HepG2 (cell line): ENCODE measurements around the gene HSD11B1. TPM values are rescaled to one million over a fixed set of nuclear protein-coding genes. Genes with fewer than 3 reads are reported as not detected.

ENCODE experiments used
- ATAC-seq: fragments of 200-7000 bp; cut with Tn5 transposase; 3 replicates; pipeline ENCODE4 v1.9.1; 2020; ENCODE audit warnings: mild to moderate bottlenecking, moderate library complexity
- BruUV-seq: library from RNA; stranded (reverse); fragments of 400-500 nt; replicated peaks from 2 replicates; lab custom pipeline; 2021; lab: Mats Ljungman, UMichigan
- CTCF ChIA-PET: fragments of 300-600 bp; formaldehyde crosslinking; extraction: SDS; loops from one replicate; lab custom pipeline; 2021; ENCODE audit warnings: low total read pairs, inconsistent platforms, low intra/inter-chr PET ratio; lab: Yijun Ruan, JAX
- POLR2A ChIA-PET: fragments of 350-600 bp; sonication (Branson Sonifier 250); formaldehyde crosslinking; loops from one replicate; lab custom pipeline; 2020; ENCODE audit warnings: antibody characterized with exemption, inconsistent platforms; lab: Yijun Ruan, JAX
- DNase-seq: peaks from one replicate; pipeline ENCODE4 v3.0.0-alpha.2; 2015; ENCODE audit warnings: low spot score
- FAIRE-seq: peaks from 3 replicates; lab custom pipeline; 2011; peaks lifted over from hg19 to GRCh38; lab: Jason Lieb, UNC
- H2AFZ ChIP-seq: one replicate; pipeline ENCODE4 v1.6.1; 2011; ENCODE audit warnings: low read length, inconsistent platforms
- H3K27ac ChIP-seq: fragments of 300-600 bp; 3 replicates; pipeline ENCODE4 v1.8.0; 2011; ENCODE audit warnings: mixed run types, mild to moderate bottlenecking, mixed read lengths, low read length, inconsistent platforms; ENCODE audit not compliant: insufficient read depth; ENCODE audit errors: extremely low read length
- H3K27me3 ChIP-seq, 2 experiments: fragments of 200-600 bp in 1 of 2; 2 replicates in 1 of 2; 3 replicates in 1 of 2; pipeline versions ENCODE4 v1.6.0 to v1.8.0; 2011; ENCODE audit warnings: low read length in 2 of 2, mild to moderate bottlenecking in 2 of 2, moderate library complexity in 2 of 2, inconsistent platforms in 1 of 2; ENCODE audit not compliant: insufficient read depth in 2 of 2, control insufficient read depth in 1 of 2
- H3K36me3 ChIP-seq, 2 experiments: fragments of 200-600 bp in 1 of 2; replicated peaks in 1 of 2; 2 replicates in 1 of 2; 3 replicates in 1 of 2; pipeline versions ENCODE4 v1.5.1 to v1.8.0; 2011; ENCODE audit warnings: low read length in 2 of 2, inconsistent platforms in 1 of 2; ENCODE audit not compliant: insufficient read depth in 2 of 2, control insufficient read depth in 1 of 2
- H3K4me1 ChIP-seq: 2 replicates; pipeline ENCODE4 v1.5.1; 2012; ENCODE audit warnings: low read length, inconsistent platforms; ENCODE audit not compliant: insufficient read depth
- H3K4me2 ChIP-seq: 2 replicates; pipeline ENCODE4 v1.6.0; 2011; ENCODE audit warnings: low read depth, low read length, inconsistent platforms
- H3K4me3 ChIP-seq, 3 experiments: fragments of 200-600 bp in 1 of 3; sonication (generic), shearing (Covaris generic) in 1 of 3; replicated peaks in 1 of 3; 2 replicates each; pipeline ENCODE4 v1.5.1; 2011 to 2016; ENCODE audit warnings: low read length in 3 of 3, inconsistent platforms in 2 of 3, low read depth in 2 of 3, mild to moderate bottlenecking in 2 of 3, control low read depth in 1 of 3, mixed read lengths in 1 of 3; ENCODE audit not compliant: insufficient read depth in 1 of 3
- H3K79me2 ChIP-seq: one replicate; pipeline ENCODE4 v1.6.1; 2011; ENCODE audit warnings: low read length, inconsistent platforms; ENCODE audit not compliant: insufficient read depth
- H3K9ac ChIP-seq: 2 replicates; pipeline ENCODE4 v1.6.0; 2011; ENCODE audit warnings: mild to moderate bottlenecking, low read depth, low read length, inconsistent platforms; ENCODE audit not compliant: insufficient read depth
- H3K9me3 ChIP-seq: 2 replicates; pipeline ENCODE4 v1.5.1; 2012; ENCODE audit warnings: mild to moderate bottlenecking, low read length
- H4K20me1 ChIP-seq: 2 replicates; pipeline ENCODE4 v1.6.0; 2011; ENCODE audit warnings: inconsistent platforms, mild to moderate bottlenecking, low read length, moderate library complexity; ENCODE audit not compliant: insufficient read depth
- AGO2 ChIP-seq: fragments of 200-400 bp; formaldehyde crosslinking; optimal IDR thresholded peaks from 2 replicates; pipeline ENCODE3; 2017; ENCODE audit warnings: mild to moderate bottlenecking, low read depth, low read length, moderate library complexity
- CHD2 ChIP-seq: IDR thresholded peaks from 2 replicates; pipeline ENCODE4 v1.6.1; 2011; ENCODE audit warnings: low read depth, low read length, improper control_type of control experiment
- RCOR2 ChIP-seq: IDR thresholded peaks from 2 replicates; pipeline ENCODE4 v1.6.1; 2016; ENCODE audit warnings: missing biosample characterization, missing genetic modification reagents
- ZNF335 ChIP-seq: sonication (generic); formaldehyde crosslinking; IDR thresholded peaks from 2 replicates; pipeline ENCODE4 v1.4.0; 2020; ENCODE audit warnings: missing genetic modification reagents
- ZNF703 ChIP-seq: sonication (generic); formaldehyde crosslinking; IDR thresholded peaks from 2 replicates; pipeline ENCODE4 v1.5.1; 2020; ENCODE audit warnings: missing genetic modification reagents, mild to moderate bottlenecking, moderate library complexity, borderline replicate concordance
- ZNF773 ChIP-seq: sonication (generic); formaldehyde crosslinking; IDR thresholded peaks from 2 replicates; pipeline ENCODE4 v1.4.0; 2020; ENCODE audit warnings: missing genetic modification reagents, borderline replicate concordance
- WGBS: methylation state at CpG from one replicate; pipeline ENCODE4 v1.1.6; 2017; ENCODE audit warnings: low lambda C conversion rate; 5-methylcytosine and 5-hydroxymethylcytosine counted together
- in situ Hi-C: cut with HindIII; loops from 2 replicates; pipeline ENCODE4 v1.10.0; 2017; ENCODE audit warnings: low pct_unique_long_range_greater_than_20kb; ENCODE audit not compliant: extremely low pct_ligation_motif_present
- intact Hi-C: fragments of 100-400 bp; cut with micrococcal nuclease; formaldehyde crosslinking; loops from one replicate; pipeline ENCODE4 v1.10.0; 2022; ENCODE audit not compliant: unreplicated experiment
- polyA plus RNA-seq, 8 experiments: library from polyadenylated mRNA; depleted of rRNA in 3 of 8; stranded (reverse) in 7 of 8; unstranded in 1 of 8; fragments of >200 nt; fragmentation: Illumina TruSeq in 4 of 8; extraction: Trizol in 4 of 8; gene quantifications; 2 replicates each; pipeline versions ENCODE4 v1.2.1 to v1.2.3, GENCODE V29; 2011 to 2016; ENCODE audit warnings: low read depth in 4 of 8, missing spikeins in 1 of 8, mixed read lengths in 1 of 8; ENCODE audit not compliant: insufficient read depth in 1 of 8
- total RNA-seq, 5 experiments: library from RNA; depleted of rRNA; stranded (reverse); fragments of >200 nt; fragmentation: Illumina TruSeq; extraction: Trizol; gene quantifications; 2 replicates each; pipeline ENCODE4 v1.2.3, GENCODE V29; 2016; ENCODE audit warnings: low read depth in 1 of 5
- TF ChIP-seq, protein P1 (sequence below): sonication (generic); formaldehyde crosslinking; IDR thresholded peaks from 2 replicates; pipeline ENCODE4 v1.8.1; 2022; ENCODE audit warnings: low read depth, mild to moderate bottlenecking, missing genetic modification reagents
- TF ChIP-seq, protein P2 (sequence below): IDR thresholded peaks from 2 replicates; pipeline ENCODE4 v1.6.1; 2012; ENCODE audit warnings: low read length, improper control_type of control experiment
- TF ChIP-seq, protein P3 (sequence below): fragments of 450-650 bp; IDR thresholded peaks from 2 replicates; pipeline ENCODE4 v1.6.1; 2017; ENCODE audit warnings: mild to moderate bottlenecking
- TF ChIP-seq, protein P4 (sequence below): IDR thresholded peaks from 2 replicates; pipeline ENCODE4 v1.6.1; 2018; ENCODE audit warnings: missing genetic modification reagents

The HSD11B1 gene
- total and polyA plus RNA-seq, 2 of the 13 experiments (the other 11 are each of a cell fraction or from before 2014, with no cell fraction given) = not detected

DNA sequence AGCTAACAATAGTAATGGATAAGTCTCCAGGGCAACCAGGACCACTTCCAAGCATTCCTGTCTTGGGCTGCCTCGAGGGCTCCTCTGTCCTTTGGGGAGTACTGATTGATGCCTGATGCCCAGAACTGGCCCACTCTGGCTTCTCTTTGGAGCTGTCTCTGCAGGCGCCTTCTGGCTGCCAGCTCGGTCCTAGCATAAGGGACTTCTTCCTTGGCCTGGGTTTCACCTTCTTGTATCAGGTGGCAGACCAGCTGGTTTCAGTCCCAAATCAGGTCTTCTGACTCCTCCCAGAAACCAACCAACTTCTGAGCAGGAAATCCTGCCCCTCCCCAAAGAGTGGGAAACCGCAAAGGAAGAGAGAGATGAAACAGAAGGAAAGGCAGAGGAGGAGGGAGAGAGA is 18.8 kb upstream of the HSD11B1 start (continued):
- TF ChIP-seq, protein P1, sequence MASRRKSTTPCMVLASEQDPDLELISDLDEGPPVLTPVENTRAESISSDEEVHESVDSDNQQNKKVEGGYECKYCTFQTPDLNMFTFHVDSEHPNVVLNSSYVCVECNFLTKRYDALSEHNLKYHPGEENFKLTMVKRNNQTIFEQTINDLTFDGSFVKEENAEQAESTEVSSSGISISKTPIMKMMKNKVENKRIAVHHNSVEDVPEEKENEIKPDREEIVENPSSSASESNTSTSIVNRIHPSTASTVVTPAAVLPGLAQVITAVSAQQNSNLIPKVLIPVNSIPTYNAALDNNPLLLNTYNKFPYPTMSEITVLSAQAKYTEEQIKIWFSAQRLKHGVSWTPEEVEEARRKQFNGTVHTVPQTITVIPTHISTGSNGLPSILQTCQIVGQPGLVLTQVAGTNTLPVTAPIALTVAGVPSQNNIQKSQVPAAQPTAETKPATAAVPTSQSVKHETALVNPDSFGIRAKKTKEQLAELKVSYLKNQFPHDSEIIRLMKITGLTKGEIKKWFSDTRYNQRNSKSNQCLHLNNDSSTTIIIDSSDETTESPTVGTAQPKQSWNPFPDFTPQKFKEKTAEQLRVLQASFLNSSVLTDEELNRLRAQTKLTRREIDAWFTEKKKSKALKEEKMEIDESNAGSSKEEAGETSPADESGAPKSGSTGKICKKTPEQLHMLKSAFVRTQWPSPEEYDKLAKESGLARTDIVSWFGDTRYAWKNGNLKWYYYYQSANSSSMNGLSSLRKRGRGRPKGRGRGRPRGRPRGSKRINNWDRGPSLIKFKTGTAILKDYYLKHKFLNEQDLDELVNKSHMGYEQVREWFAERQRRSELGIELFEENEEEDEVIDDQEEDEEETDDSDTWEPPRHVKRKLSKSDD (CRISPR knock-in tag) = no peak
- TF ChIP-seq, protein P2, sequence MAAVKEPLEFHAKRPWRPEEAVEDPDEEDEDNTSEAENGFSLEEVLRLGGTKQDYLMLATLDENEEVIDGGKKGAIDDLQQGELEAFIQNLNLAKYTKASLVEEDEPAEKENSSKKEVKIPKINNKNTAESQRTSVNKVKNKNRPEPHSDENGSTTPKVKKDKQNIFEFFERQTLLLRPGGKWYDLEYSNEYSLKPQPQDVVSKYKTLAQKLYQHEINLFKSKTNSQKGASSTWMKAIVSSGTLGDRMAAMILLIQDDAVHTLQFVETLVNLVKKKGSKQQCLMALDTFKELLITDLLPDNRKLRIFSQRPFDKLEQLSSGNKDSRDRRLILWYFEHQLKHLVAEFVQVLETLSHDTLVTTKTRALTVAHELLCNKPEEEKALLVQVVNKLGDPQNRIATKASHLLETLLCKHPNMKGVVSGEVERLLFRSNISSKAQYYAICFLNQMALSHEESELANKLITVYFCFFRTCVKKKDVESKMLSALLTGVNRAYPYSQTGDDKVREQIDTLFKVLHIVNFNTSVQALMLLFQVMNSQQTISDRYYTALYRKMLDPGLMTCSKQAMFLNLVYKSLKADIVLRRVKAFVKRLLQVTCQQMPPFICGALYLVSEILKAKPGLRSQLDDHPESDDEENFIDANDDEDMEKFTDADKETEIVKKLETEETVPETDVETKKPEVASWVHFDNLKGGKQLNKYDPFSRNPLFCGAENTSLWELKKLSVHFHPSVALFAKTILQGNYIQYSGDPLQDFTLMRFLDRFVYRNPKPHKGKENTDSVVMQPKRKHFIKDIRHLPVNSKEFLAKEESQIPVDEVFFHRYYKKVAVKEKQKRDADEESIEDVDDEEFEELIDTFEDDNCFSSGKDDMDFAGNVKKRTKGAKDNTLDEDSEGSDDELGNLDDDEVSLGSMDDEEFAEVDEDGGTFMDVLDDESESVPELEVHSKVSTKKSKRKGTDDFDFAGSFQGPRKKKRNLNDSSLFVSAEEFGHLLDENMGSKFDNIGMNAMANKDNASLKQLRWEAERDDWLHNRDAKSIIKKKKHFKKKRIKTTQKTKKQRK = no peak
- no peak for TF ChIP-seq AGO2

DNA sequence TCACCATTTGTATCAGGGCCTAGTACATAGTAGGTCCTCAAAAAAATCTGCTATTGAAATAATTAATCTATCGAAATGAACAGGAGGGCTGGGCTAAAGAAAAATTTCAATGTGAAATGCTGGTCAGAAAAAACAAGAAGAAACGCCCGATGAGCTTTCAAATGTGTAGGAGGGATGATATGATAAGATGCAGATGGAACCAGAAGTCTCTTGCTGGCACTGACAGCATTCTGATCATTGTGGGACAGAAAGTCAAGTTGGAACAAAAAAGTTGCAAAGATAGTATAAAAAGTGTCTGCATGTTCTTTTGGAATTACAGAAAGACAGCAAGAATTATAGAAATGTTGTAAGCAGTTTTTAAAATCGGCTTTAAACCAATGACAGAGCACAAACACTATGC is 18.3 kb upstream of the HSD11B1 start:
- no TSS peak for BruUV-seq
- intact Hi-C loops = no loop called here
- FAIRE-seq = no peak
- in situ Hi-C loops = no loop called here
- WGBS = 1% methylated on average over 4 of the region's 4 CpGs
- Histone ChIP-seq H3K9ac (no peak overlapping the region), H2AFZ (no peak overlapping the region), H3K4me3 (no peak overlapping the region), H4K20me1 (no peaks in the 10 kb centered on the region), H3K4me2 (no peak overlapping the region), H3K9me3 (no peaks in the 10 kb centered on the region), H3K27me3 (no peaks in the 10 kb centered on the region), H3K4me1 (no peaks in the 10 kb centered on the region), H3K79me2 (no peaks in the 10 kb centered on the region), H3K36me3 (no peaks in the 10 kb centered on the region)
- ChIA-PET POLR2A (no interaction called here), CTCF (no interaction called here)
- TF ChIP-seq RCOR2 (CRISPR knock-in tag) (no peak), ZNF773 (CRISPR knock-in tag) (no peak), CHD2 (no peak), ZNF703 (CRISPR knock-in tag) (no peak), ZNF335 (no peak)
- TF ChIP-seq, protein P3, sequence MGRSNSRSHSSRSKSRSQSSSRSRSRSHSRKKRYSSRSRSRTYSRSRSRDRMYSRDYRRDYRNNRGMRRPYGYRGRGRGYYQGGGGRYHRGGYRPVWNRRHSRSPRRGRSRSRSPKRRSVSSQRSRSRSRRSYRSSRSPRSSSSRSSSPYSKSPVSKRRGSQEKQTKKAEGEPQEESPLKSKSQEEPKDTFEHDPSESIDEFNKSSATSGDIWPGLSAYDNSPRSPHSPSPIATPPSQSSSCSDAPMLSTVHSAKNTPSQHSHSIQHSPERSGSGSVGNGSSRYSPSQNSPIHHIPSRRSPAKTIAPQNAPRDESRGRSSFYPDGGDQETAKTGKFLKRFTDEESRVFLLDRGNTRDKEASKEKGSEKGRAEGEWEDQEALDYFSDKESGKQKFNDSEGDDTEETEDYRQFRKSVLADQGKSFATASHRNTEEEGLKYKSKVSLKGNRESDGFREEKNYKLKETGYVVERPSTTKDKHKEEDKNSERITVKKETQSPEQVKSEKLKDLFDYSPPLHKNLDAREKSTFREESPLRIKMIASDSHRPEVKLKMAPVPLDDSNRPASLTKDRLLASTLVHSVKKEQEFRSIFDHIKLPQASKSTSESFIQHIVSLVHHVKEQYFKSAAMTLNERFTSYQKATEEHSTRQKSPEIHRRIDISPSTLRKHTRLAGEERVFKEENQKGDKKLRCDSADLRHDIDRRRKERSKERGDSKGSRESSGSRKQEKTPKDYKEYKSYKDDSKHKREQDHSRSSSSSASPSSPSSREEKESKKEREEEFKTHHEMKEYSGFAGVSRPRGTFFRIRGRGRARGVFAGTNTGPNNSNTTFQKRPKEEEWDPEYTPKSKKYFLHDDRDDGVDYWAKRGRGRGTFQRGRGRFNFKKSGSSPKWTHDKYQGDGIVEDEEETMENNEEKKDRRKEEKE = no peak
- TF ChIP-seq, protein P4, sequence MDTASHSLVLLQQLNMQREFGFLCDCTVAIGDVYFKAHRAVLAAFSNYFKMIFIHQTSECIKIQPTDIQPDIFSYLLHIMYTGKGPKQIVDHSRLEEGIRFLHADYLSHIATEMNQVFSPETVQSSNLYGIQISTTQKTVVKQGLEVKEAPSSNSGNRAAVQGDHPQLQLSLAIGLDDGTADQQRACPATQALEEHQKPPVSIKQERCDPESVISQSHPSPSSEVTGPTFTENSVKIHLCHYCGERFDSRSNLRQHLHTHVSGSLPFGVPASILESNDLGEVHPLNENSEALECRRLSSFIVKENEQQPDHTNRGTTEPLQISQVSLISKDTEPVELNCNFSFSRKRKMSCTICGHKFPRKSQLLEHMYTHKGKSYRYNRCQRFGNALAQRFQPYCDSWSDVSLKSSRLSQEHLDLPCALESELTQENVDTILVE (CRISPR knock-in tag) = no peak
- TF ChIP-seq, all 625 proteins: peak for 0
- ATAC-seq (no peak), DNase-seq (no peak)
- H3K27ac ChIP-seq = no peak overlapping the region
